ENCODE data around the gene ZNF354B.

ZNF354B gene

GRCh38 chr5:178883815-178884430 is 24.2 kb downstream of the ZNF354B start:
- no peak for DNase-seq

- DNase-seq = peak; percentile 53
These were observed 36.1 kb downstream of the ZNF354B start, which contains the start of gene ZFP2 for GRCh38 chr5:178895615-178896571. Gene ZFP2, plus strand, starts transcription at chr5:178895913. Its CDS starts 35,401 bp downstream, at chr5:178931314.

GRCh38 chr5:178899289-178899688 is 39.5 kb downstream of the ZNF354B start:
- no peak for DNase-seq

- no peak for DNase-seq
These were observed 43.1 kb downstream of the ZNF354B start for GRCh38 chr5:178902849-178903248.

GRCh38 chr5:178931846-178932760 is 72.3 kb downstream of the ZNF354B start:
- DNase-seq = no peak
